ENCODE data around the gene POLG2. TPM values are rescaled to one million over a fixed set of nuclear protein-coding genes. Genes with fewer than 3 reads are reported as not detected.

The POLG2 gene
- total and polyA plus RNA-seq, 10 of the 15 experiments (the other 5 are each of a cell fraction or from before 2014, with no cell fraction given) = 10.2 to 27.7 (median 22.2) TPM

DNA sequence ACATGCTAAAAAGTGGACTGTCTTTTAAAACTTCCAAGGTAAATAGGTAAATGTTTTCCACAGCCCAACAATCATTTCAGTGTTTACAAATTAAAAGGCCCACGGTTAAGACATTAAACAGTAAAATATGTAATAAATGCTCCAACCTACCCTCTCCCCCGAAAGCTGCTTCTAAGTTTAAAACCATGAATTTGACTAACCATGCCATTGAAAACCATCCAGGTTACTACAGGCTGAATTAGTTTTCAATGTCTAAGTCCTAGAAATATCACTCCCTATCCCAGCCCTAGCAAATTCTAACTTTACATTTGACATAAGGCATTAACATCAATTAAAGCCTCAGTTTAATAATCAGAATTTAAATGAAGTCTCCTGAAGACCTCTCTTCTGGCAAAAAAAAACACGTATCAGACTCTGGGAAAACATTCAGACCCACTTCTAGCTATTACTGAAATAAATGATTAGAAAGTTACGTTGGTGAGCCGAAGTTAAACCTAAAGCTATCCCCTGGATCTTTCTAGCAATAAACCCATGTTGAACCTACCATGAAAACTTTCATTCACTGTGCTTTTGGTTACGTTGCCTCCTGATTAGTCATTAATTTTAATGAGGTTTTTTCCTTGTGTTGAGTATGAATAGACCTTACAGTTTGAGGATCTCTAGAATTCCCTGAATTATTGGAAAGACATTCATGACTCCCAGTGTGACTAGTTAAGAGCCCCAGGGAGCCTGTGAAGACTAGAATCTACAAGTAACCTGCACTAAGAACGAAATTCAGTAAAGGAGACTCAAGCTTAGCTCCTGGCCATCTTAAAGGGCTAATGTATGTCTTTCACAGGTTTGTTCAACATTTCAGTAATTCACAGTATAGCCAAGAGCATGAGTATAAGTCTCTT is 1.7 kb upstream of the POLG2 start:
- peaks cover 63% of the 10 kb centered on the region for H3K79me2 ChIP-seq (ENCODE audit: control insufficient read depth, insufficient read depth, low read length)
- peaks cover 15% of the 10 kb centered on the region; the same call in 1 of the 2 replicates for H3K4me1 ChIP-seq (ENCODE audit: control insufficient read depth, insufficient read depth, low read length)
- ChIA-PET SMC1A (ENCODE audit: uncharacterized antibody, unreplicated experiment) (interaction anchor here (1.6 to 6.6 kb wide), 6 partner anchors 9 to 151 kb away, joined by 3 to 70 read pairs (median 7); partner anchors contain the start of gene CEP95), CTCF (interaction anchor here (1.0 to 17.7 kb wide), 6 partner anchors 8 to 150 kb away, joined by 3 to 350 read pairs (median 4); partner anchors contain the start of genes CEP95 and DDX5), RAD21 (ENCODE audit: unreplicated experiment) (interaction anchor here (0.6 to 2.9 kb wide), 6 partner anchors 9 to 151 kb away, joined by 3 to 12 read pairs (median 4); partner anchors contain the start of gene CEP95), POLR2A (interaction anchor here (0.5 to 0.9 kb wide), 3 partner anchors 20 to 295 kb away, joined by 3 to 5 read pairs (median 3); no protein-coding TSS in a partner anchor)
- H3K9me3 ChIP-seq (replicated peaks; ENCODE audit: control insufficient read depth, insufficient read depth, low read length) = no peaks in the 10 kb centered on the region
- in situ Hi-C loops (cut with MboI) (no loop called here), intact Hi-C loops (cut with micrococcal nuclease; ENCODE audit: unreplicated experiment) (no loop called here)
- DNase-seq (ENCODE audit: low read depth, low spot score) = no peak
- no TSS peak for BruUV-seq (replicated peaks)
- H3K27ac ChIP-seq (ENCODE audit: control insufficient read depth, insufficient read depth) = no peak overlapping the region
- no peak overlapping the region for H3K4me2 ChIP-seq (ENCODE audit: control insufficient read depth, insufficient read depth)
- no peaks in the 10 kb centered on the region for H3K27me3 ChIP-seq (replicated peaks in 1 of 2; ENCODE audit: control insufficient read depth in 2 of 2, insufficient read depth in 2 of 2, low read length in 1 of 2)
- H3K4me3 ChIP-seq = no peak overlapping the region
- no peak for ATAC-seq
- WGBS (ENCODE audit: insufficient coverage, insufficient replicate concordance, low lambda C conversion rate, missing lambda C conversion rate) = 41% methylated on average over 7 of the region's 7 CpGs
- no peak overlapping the region for H3K9ac ChIP-seq (ENCODE audit: control insufficient read depth, insufficient read depth, low read length)
- H4K20me1 ChIP-seq (ENCODE audit: control insufficient read depth, insufficient read depth) = peaks cover 4% of the 10 kb centered on the region
- FAIRE-seq = no peak
- H3K36me3 ChIP-seq (ENCODE audit: control insufficient read depth in 2 of 2, insufficient read depth in 2 of 2, low read length in 1 of 2) = peaks cover 14 to 40% of the 10 kb centered on the region in 2 experiments
- H2AFZ ChIP-seq (ENCODE audit: control insufficient read depth, low read depth, low read length) = no peak overlapping the region
- TF ChIP-seq, protein P1, sequence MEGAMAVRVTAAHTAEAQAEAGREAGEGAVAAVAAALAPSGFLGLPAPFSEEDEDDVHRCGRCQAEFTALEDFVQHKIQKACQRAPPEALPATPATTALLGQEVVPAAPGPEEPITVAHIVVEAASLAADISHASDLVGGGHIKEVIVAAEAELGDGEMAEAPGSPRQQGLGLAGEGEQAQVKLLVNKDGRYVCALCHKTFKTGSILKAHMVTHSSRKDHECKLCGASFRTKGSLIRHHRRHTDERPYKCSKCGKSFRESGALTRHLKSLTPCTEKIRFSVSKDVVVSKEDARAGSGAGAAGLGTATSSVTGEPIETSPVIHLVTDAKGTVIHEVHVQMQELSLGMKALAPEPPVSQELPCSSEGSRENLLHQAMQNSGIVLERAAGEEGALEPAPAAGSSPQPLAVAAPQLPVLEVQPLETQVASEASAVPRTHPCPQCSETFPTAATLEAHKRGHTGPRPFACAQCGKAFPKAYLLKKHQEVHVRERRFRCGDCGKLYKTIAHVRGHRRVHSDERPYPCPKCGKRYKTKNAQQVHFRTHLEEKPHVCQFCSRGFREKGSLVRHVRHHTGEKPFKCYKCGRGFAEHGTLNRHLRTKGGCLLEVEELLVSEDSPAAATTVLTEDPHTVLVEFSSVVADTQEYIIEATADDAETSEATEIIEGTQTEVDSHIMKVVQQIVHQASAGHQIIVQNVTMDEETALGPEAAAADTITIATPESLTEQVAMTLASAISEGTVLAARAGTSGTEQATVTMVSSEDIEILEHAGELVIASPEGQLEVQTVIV (IDR thresholded peaks at IDR 0.05; ENCODE audit: borderline replicate concordance, partially characterized antibody) = no peak
- TF ChIP-seq ZNF384 (IDR thresholded peaks at IDR 0.05; ENCODE audit: borderline replicate concordance, low read depth, low read length) (no peak), SIX5 (IDR thresholded peaks at IDR 0.05; ENCODE audit: low read depth, low read length, severe bottlenecking) (no peak), EED (IDR thresholded peaks at IDR 0.05; ENCODE audit: low read depth) (no peak)
- TF ChIP-seq, protein P2, sequence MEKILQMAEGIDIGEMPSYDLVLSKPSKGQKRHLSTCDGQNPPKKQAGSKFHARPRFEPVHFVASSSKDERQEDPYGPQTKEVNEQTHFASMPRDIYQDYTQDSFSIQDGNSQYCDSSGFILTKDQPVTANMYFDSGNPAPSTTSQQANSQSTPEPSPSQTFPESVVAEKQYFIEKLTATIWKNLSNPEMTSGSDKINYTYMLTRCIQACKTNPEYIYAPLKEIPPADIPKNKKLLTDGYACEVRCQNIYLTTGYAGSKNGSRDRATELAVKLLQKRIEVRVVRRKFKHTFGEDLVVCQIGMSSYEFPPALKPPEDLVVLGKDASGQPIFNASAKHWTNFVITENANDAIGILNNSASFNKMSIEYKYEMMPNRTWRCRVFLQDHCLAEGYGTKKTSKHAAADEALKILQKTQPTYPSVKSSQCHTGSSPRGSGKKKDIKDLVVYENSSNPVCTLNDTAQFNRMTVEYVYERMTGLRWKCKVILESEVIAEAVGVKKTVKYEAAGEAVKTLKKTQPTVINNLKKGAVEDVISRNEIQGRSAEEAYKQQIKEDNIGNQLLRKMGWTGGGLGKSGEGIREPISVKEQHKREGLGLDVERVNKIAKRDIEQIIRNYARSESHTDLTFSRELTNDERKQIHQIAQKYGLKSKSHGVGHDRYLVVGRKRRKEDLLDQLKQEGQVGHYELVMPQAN (conservative IDR thresholded peaks at IDR 0.05) = no peak
- TF ChIP-seq, protein P3, sequence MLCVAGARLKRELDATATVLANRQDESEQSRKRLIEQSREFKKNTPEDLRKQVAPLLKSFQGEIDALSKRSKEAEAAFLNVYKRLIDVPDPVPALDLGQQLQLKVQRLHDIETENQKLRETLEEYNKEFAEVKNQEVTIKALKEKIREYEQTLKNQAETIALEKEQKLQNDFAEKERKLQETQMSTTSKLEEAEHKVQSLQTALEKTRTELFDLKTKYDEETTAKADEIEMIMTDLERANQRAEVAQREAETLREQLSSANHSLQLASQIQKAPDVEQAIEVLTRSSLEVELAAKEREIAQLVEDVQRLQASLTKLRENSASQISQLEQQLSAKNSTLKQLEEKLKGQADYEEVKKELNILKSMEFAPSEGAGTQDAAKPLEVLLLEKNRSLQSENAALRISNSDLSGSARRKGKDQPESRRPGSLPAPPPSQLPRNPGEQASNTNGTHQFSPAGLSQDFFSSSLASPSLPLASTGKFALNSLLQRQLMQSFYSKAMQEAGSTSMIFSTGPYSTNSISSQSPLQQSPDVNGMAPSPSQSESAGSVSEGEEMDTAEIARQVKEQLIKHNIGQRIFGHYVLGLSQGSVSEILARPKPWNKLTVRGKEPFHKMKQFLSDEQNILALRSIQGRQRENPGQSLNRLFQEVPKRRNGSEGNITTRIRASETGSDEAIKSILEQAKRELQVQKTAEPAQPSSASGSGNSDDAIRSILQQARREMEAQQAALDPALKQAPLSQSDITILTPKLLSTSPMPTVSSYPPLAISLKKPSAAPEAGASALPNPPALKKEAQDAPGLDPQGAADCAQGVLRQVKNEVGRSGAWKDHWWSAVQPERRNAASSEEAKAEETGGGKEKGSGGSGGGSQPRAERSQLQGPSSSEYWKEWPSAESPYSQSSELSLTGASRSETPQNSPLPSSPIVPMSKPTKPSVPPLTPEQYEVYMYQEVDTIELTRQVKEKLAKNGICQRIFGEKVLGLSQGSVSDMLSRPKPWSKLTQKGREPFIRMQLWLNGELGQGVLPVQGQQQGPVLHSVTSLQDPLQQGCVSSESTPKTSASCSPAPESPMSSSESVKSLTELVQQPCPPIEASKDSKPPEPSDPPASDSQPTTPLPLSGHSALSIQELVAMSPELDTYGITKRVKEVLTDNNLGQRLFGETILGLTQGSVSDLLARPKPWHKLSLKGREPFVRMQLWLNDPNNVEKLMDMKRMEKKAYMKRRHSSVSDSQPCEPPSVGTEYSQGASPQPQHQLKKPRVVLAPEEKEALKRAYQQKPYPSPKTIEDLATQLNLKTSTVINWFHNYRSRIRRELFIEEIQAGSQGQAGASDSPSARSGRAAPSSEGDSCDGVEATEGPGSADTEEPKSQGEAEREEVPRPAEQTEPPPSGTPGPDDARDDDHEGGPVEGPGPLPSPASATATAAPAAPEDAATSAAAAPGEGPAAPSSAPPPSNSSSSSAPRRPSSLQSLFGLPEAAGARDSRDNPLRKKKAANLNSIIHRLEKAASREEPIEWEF (IDR thresholded peaks at IDR 0.05; ENCODE audit: insufficient replicate concordance, low read depth, low read length) = no peak
- TF ChIP-seq, protein P4, sequence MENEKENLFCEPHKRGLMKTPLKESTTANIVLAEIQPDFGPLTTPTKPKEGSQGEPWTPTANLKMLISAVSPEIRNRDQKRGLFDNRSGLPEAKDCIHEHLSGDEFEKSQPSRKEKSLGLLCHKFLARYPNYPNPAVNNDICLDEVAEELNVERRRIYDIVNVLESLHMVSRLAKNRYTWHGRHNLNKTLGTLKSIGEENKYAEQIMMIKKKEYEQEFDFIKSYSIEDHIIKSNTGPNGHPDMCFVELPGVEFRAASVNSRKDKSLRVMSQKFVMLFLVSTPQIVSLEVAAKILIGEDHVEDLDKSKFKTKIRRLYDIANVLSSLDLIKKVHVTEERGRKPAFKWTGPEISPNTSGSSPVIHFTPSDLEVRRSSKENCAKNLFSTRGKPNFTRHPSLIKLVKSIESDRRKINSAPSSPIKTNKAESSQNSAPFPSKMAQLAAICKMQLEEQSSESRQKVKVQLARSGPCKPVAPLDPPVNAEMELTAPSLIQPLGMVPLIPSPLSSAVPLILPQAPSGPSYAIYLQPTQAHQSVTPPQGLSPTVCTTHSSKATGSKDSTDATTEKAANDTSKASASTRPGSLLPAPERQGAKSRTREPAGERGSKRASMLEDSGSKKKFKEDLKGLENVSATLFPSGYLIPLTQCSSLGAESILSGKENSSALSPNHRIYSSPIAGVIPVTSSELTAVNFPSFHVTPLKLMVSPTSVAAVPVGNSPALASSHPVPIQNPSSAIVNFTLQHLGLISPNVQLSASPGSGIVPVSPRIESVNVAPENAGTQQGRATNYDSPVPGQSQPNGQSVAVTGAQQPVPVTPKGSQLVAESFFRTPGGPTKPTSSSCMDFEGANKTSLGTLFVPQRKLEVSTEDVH (IDR thresholded peaks at IDR 0.05; ENCODE audit: low read depth, partially characterized antibody) = no peak

Measured in GM12878 (cell line).